COLO668 (cell line): ENCODE measurements around the gene COQ10B.
"Not testable (repeated sequence)": the region's sequence is repeated elsewhere in the genome, so short reads cannot be mapped to it uniquely, and the experiment has no call there.

Source experiments
- DNase-seq: peaks from one replicate; lab custom pipeline; 2025; ENCODE audit not compliant: unreplicated experiment; lab: John Stamatoyannopoulos, UW

COQ10B gene

DNA sequence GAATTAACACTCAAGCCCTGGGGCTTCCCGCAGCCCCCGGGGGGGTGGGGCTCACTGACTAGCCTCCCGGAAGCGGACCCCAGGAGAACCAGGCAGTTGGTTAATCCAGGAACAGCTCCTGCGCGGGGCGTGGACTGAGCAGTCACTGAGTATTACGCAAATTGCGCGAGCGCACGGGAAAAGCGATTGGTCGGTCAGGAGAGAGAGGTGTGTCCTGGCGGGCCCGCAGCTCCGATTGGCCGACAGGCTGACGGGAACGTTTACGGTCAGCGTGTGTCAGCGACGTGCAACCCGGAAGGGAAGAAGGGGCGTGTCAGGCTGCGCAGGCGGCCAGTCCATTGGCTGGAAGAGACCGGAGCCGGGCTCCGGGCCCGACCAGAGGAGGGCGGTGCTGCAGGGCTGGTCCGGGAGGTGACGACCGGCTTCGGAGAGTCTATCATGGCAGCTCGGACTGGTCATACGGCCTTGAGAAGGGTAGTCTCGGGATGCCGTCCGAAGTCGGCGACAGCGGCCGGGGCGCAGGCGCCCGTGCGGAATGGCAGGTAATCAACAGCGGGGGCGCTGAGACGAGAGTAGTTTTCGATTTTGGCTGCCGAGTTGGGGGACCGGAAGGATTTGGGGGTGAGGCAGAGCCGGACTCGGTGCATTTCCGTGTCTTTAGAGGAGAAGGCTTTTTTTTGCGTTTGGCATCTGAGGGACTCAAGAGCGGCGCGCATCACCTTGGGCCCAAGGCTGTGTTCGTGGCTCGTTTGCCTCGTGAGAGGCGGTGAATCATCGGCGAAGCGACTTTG lies at the start of gene COQ10B:
COQ10B (plus strand) TSS at position 430 of the 791 bp plus-strand sequence; CDS start at position 439, 9 bp downstream.
- peak; percentile 99 for DNase-seq

DNA sequence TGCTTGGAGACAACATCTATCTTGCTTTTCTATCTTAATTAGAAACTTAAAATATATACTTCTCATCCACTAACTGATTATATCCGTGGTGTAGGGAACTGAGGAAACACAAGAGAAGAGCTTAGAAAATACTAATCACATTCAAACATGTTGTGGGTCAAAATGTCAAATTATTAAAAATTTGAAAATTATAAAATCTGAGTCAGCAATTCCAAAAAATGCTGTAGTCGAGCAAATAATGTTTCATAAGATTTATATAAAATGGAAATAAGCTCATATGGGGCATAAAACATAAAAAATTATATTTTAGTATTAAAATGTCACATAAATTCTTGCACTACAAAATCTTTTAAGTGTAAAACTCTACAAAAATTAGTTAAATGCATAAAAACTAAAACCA lies 47.8 kb upstream of the COQ10B start:
- DNase-seq = no peak

DNA sequence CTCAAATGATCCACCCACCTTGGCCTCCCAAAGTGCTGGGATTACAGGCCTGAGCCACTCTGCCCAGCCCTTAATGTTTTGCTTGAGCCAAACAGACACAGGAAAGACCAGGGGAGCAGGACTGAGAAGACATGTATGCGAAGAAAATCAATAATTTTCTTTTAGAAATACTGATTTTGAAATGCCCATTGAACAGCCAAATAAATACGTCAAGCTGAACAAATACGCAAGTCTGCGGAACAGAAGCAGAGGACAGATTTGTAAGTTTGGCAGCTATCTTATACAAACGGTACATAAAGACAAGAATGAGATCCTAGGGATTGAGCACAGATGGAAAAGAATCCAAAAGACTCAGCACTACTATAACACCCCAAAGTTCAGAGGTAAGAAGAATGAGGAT lies 39.3 kb upstream of the COQ10B start:
- DNase-seq = no peak

DNA sequence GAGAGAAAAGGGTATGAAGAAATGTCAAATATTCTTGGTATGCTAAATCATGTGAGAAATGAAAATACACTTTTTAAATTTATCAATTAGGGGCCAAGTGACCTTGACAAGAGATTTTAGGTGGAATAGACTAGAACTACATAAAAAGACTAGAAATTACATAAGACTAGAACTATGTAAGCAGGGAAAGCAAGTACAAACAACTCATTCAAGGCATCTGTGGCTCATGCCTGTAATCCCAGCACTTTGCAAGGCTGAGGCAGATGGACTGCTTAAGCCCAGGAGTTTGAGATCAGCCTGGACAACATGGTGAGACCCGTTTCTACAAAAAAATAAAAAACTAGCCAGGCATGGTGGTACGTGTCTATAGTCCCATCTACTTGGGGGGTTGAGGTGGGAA lies 38.8 kb upstream of the COQ10B start:
- no peak for DNase-seq

DNA sequence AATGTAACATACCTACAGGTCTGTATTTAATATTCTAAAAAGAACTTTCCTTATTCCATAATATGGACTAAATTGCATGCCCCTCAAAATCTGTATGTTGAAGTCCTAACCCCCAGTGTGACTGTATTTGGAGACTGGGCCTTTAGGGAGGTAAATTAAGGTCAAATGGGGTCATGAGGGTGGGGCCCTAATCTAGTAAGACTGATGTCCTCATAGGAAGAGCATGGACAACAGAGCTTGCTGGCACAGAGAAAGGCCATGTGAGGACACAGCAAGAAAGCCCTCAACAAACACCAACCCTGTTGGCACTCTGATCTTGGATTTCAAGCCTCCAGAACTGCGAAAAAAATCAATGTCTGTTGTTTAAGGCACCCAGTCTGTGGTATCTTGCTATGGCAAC lies 37.1 kb upstream of the COQ10B start:
- DNase-seq = no peak

DNA sequence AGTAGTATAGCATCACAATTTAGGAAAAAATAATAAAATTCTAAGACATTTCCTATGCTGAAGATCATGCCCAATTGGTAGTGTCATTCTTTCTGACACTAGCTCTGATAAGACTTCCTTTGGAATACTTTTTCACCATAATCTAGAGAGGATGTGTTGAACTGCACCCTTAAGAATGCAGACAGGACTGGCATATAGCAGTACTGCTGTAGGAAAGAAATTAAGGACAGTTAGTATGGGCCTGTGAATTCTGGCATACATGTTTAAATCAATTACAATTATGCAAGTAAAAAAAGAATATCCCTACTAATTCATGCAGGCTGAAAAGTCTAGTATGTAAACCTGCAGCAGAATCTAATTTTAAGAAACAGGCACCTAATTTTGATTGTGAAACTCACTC lies 33.9 kb upstream of the COQ10B start:
- DNase-seq = no peak

DNA sequence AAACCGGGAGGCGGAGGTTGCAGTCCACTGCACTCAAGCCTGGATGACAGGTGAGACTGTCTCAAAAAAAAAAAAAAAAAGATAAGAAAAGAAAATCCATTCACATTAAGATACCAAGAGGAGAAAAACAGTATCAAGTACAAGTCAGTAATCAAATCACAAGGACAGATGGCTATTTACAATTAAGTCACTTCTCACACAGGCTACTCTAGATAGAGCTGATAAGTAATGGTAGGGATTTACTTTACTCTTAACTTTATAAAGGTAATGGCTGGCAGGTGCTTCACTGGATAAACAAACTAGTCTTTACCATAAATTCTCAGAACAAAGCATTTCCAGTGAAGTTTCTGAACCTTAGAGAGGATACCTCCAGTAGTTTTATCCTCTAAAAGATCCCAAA lies 30.0 kb upstream of the COQ10B start:
- DNase-seq = no peak

DNA sequence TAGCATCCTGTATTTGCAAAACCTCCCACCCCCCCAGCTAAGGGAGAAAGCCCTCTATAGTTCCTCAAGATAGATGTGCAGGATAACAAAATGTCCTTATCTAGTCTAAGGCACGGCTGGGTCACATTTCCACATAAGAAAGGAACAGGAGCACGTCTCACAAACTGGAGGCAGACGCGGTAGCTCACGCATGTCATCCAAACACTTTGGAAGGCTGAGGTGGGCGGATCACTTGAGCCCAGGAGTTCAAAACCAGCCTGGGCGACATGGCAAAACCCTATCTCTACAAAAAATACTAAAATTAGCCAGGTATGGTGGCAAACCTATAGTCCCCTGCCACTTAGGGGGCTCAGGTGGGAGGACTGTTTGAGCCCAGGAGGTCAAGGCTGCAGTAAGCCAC lies 27.8 kb upstream of the COQ10B start:
- no peak for DNase-seq

DNA sequence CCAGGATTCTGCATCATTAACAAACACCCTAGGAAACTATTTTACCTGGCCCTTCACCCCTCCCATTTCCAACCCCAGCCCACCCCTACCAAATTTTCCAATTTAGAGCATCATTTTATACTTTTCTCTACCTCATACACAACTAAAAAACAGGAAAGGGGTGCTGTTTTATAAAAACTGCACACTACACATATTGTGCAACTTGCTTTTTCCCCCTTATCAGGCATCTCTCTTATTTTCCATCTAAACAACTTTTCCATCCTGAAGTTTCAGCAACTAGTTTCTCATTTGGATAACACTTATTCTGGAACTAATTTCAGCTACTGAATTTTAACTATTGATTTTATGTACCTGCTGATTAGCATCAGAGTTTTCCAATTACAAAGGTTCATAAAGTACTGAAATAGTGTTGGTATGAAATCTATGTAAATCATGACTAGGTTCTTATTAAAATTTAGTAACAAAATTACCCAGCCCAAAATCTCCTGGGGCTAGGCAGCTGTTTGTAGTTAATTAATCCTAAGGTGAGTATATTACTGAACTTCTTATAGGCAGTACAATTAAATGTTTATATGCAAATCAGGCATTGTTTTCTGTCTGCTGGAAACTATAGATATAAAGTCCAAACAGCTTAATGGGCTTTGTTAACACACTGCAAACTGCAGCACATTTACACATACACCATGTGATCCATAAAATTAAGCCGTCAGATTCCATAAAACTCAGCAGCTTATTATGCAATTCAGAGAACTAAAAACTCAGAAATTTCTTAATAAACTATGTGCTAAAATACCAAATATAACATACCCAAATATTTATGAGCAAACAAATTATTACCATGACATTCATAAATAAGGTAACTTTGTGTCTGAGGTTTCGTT lies 26.4 kb upstream of the COQ10B start:
- DNase-seq = no peak

DNA sequence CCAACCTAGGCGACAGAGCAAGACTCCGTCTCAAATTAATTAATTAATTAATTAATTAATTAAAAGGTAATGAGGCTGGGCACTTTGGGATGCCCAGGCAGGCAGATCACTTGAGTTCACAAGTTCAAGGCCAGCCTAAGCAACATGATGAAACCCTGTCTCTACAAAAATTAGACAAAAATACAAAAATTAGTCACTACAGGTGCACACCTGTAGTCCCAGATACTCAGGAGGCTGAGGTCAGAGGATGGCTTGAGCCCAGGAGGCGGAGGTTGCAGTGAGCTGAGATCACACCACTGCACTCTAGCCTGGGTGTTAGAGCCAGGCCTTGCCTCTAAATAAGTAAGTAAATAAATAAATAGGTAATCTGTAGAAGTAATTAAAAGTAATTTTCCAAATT lies 25.4 kb upstream of the COQ10B start:
- DNase-seq = no peak

DNA sequence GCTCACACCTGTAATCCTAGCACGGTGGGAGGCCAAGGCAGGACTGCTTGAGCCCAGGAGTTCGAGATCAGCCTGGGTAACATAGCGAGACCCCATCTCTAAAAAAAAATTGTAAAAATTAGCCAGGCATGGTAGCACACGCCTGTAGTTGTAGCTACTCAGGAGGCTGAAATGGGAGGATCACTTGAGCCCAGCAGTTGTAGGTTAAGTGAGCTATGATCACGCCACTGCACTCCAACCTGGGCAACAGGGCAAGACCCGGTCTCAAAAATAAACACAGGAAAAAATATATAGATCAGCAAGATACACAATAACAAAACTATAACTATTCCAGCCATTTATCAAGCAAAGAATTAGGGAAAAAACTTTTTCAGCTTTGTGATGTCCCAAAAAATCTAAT lies 21.5 kb upstream of the COQ10B start:
- no peak for DNase-seq

DNA sequence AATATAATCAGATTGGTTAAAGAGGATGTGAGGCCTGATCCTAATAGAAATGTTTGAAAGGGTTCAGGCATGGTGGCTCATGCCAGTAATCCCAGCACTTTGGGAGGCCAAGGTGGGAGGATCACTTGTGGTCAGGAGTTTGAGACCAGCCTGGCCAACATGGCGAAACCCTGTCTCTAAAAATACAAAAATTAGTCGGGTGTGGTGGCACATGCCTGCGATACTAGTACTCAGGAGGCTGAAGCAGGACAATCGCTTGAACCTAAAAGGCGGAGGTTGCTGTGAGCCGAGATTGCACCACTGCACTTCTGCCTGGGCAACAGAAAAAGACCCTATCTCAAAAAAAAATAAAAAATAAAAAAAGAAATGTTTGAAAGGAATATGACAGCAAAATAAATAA lies 20.8 kb upstream of the COQ10B start:
- not testable (repeated sequence) for DNase-seq

DNA sequence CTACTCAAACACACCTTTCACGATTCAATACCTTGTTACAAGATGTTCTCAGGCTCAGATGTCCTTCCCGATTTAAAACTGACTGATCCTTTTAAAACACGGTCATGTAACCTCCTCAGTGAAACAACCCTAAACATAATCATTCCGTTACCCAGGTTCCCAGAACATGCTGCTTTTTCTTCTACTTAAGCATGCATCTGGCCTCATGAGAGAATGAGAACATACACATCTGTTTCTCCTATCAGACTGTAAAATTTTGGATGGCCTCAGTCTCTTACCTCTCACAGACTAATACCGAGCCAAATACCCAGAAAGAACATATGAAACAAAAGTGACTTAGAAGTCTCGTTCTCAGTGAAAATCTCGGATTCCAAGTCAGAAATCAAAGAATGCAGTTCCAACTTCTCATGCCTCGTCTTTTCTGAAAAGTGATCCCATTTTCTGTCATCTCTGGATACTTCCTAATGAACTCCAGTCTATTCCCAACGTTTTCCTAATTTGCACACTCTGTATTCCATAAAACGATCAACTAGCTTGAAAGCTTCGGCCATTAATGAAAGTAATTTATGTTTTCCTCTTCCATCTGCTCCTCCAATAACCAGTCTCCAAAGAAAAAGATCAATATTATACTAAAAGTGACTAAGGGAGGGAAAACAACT lies 19.4 kb upstream of the COQ10B start:
- no peak for DNase-seq

DNA sequence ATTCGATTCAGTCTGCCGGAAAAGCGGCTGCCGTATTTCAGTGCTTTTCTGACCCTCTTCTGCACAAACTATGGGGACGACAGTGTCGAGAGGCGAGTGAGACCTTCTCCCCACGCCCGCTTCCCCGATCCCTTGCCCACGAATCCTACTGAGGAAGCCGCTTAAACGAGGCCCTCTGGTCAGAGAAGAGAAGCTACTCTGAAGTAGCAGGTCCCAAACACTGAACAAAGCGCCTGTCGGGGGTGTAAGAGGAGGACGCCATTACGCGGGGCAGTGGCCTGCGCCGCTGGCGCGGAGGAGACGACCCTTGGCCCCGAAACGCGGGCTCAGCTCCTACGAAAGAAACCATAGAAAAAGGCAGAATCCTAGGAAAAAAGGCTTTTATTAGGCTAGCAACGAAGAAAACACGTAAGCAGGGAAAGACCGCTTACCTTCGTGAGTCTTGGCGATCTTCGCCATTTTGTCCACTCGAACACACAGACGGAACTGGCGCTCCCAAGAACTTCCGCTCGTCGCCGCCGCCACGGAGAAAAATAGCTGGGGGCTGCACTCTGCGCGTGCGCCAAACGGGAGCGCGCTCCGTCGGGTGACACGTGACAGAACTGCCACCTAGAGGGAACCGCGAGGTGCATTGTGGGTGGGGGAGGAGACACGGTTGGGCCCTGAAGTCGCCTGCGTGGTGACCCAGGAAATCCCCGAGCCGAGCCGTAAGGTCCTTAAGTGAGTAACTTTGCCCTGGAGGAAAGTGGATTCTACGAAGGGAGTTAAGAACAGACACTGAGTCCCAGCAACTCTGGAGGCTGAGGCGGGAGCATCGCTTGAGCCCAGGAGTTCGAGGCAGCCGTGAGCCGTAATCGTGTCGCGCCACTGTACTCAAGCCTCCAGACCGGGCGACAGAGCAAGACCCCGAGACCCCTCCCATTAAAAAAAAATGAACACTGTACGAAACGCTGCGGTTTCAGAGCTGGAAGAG lies 18.5 kb upstream of the COQ10B start, which contains the start of gene SF3B1:
SF3B1 (minus strand) TSS at position 488 of the 973 bp plus-strand sequence; CDS start at position 459, 29 bp downstream.
- peak; percentile 98 for DNase-seq

DNA sequence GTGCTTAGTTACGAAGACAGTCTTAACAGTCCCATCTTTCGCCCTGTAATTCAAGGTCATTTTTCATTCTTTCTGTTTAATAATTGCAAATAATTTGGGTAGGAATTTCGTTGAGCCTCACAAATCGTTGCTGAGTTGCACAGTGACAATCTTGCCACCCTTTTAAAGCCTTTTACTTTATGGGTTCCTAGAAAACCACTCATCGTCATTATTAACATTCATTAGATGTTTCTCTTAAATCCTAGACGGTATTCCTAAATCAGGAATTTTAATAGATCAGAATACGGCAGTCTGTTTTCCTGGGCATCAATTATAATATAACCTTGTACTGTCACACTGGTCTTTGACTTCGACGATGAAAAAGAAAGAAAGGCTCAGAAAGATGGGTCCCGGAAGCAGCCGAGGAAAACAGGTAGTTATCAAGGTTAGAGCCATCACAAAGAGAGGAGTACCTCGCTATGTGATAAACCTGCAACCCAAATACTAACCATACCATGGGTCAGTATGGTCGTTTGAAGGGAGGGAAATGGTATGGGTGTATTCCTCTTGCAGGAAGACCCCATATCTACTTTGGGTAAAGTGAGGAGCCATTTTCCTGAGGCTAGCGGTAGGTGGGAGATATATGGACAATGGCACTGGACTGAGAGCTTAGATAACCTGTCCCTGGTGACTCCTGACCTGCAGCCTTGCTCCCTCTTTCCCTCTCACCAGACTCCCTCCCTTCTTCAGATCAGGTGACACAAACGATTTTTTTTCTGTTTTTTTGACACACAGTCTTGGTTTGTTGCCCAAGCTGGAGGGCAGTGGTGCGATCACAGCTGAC lies 17.5 kb upstream of the COQ10B start:
- DNase-seq = no peak

DNA sequence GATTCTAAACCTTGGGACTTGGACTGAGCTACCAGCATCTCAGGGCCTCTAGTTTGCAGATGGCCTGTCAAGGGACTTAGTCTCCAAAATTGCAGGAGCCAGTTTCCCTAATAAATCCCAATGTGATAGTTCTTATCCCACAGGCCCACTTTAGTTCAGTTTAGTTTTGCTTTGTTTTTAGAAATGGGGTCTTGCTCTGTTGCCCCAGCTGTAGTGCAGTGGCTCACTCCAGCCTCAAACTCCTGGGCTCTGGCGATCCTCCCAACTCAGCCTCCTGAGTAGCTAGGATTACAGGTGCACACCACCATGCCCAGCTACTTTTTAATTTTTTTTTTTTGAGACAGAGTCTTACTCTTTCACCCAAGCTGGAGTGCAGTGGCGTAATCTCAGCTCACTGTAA lies 16.0 kb upstream of the COQ10B start:
- no peak for DNase-seq

DNA sequence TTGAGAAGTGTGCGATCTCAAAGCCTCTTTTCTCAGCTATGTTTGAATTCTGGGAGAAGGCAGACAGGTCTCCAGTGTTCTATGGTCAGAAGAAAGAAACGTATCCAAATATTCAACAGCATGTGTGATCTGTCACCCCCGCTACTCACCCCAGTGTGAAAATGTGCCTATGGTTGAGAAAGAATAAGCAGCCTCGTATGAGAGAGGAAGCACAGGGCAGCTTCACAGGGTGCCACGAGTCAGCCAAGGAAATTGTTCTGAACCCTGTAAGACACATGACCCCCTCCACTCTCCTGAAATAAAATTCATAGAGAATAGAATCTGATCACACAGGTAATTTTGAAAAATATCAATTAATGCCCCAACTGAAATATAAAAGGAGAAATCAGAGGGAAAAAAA lies 10.5 kb upstream of the COQ10B start:
- DNase-seq = no peak

DNA sequence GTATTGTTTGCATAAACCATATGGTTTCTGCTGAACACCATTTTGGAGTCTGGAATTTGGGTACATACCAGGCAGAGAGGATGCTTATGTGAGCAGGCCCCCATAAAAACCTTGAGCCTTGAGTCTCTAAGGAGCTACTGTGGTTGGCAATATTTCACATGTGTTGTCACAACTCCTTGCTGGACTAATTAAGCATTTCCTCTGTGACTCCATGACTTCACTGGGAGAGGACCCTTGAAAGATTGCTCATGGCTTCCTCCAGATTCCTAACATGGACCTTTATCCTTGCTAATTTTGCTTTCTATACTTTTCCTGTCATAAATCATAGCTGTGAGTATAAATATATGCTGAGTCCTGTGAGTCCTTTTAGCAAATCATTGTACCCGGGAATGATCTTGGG lies 7.6 kb upstream of the COQ10B start:
- DNase-seq = no peak

DNA sequence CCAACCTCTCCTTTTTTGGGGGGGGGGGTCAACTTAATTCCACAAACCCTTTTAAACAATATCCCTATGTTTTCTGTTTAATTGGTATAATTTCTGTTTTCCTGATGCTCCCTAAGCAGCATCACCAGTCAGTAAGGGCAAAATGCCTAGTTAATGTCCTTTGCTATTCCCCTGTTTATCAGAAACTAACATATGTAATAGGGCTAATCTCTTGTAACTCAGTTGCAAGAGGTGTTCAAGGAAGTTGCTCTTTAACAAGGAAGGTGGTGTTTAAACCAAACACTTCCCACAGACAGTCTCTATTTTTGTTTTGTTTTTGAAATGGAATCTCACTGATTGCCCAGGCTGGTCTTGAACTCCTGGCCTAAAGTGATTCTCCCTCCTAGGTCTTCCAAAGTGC lies 6.5 kb upstream of the COQ10B start:
- no peak for DNase-seq

DNA sequence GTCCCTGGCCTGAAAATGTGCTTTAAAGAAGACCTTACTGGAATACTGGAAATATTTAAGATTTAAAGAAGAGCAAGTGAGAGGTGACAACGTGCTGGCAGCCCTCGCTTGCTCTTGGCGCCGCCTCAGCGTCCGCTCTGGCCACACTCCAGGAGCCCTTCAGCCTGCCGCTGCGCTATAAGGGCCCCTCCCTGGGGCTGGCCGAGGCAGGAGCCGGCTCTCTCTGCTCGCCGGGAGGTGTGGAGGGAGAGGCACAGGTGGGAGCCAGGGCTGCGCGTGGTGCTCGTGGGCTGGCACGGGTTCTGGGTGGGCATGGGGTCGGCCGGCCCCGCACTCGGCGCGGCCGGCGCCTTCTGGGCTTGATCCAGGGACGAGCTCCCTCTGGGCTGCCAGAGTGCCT lies 2.9 kb upstream of the COQ10B start:
- DNase-seq = no peak
